Bronchial epithelial cell (primary cell): ENCODE results near the gene DCDC1. TPM values are rescaled to one million over a fixed set of nuclear protein-coding genes. Genes with fewer than 3 reads are reported as not detected.
"Not testable (repeated sequence)": the region's sequence is repeated elsewhere in the genome, so short reads cannot be mapped to it uniquely, and the experiment has no call there.

Experiments used
- DNase-seq: peaks from one replicate; pipeline ENCODE4 v3.0.0-alpha.2; 2010; ENCODE audit warnings: low read depth
- FAIRE-seq: peaks from 2 replicates; lab custom pipeline; 2011; peaks lifted over from hg19 to GRCh38; lab: Jason Lieb, UNC
- H3K27me3 ChIP-seq: 2 replicates; pipeline ENCODE4 v1.5.1; 2011; ENCODE audit warnings: low read length; ENCODE audit not compliant: control insufficient read depth, insufficient read depth
- H3K36me3 ChIP-seq: 2 replicates; pipeline ENCODE4 v1.5.1; 2011; ENCODE audit warnings: low read length; ENCODE audit not compliant: control insufficient read depth, insufficient read depth
- H3K4me3 ChIP-seq: 2 replicates; pipeline ENCODE4 v1.5.1; 2011; ENCODE audit warnings: mild to moderate bottlenecking, low read depth, low read length, control low read depth
- CTCF ChIP-seq: IDR thresholded peaks from 2 replicates; pipeline ENCODE4 v1.5.1; 2011; ENCODE audit warnings: mild to moderate bottlenecking, moderate library complexity, low read length, control low read depth, inconsistent platforms; ENCODE audit not compliant: insufficient read depth, severe bottlenecking
- total RNA-seq: library from RNA; depleted of rRNA; stranded (reverse); fragments of >200 nt; gene quantifications from 2 replicates; pipeline ENCODE4 v1.2.1, GENCODE V29; 2014

Gene DCDC1
- total RNA-seq, 1 donor from 2014 or later, result not detected

- peak; percentile 57 for DNase-seq
- peak; percentile 50 for TF ChIP-seq CTCF
Observed at GRCh38 chr11:30960387-30960992, 409.0 kb downstream of the DCDC1 start.

GRCh38 chr11:30956751-30957150 is 412.8 kb downstream of the DCDC1 start:
- FAIRE-seq, result no peak
- Histone ChIP-seq H3K27me3 (no peaks in the 10 kb centered on the region), H3K4me3 (no peak overlapping the region), H3K36me3 (no peaks in the 10 kb centered on the region)
- DNase-seq, result no peak
- no peak for TF ChIP-seq CTCF

More at GRCh38 chr11:30960387-30960992, 409.0 kb downstream of the DCDC1 start:
- no peak for FAIRE-seq
- Histone ChIP-seq H3K36me3 (no peaks in the 10 kb centered on the region), H3K4me3 (no peak overlapping the region), H3K27me3 (no peaks in the 10 kb centered on the region)

GRCh38 chr11:30949838-30950237 is 419.7 kb downstream of the DCDC1 start:
- Histone ChIP-seq H3K36me3 (no peaks in the 10 kb centered on the region), H3K4me3 (no peak overlapping the region), H3K27me3 (no peaks in the 10 kb centered on the region)
- FAIRE-seq (no peak), DNase-seq (no peak)
- no peak for TF ChIP-seq CTCF

- FAIRE-seq, DNase-seq, H3K4me3 ChIP-seq, H3K27me3 ChIP-seq, H3K36me3 ChIP-seq: not testable (repeated sequence)
Observed at GRCh38 chr11:30947715-30948114, 421.8 kb downstream of the DCDC1 start.

- no peak overlapping the region for H3K4me3 ChIP-seq
- H3K27me3 ChIP-seq, result no peaks in the 10 kb centered on the region
- FAIRE-seq (no peak), DNase-seq (no peak)
- no peaks in the 10 kb centered on the region for H3K36me3 ChIP-seq
- no peak for TF ChIP-seq CTCF
Observed at GRCh38 chr11:30938810-30939209, 430.7 kb downstream of the DCDC1 start.

- Histone ChIP-seq H3K27me3 (no peaks in the 10 kb centered on the region), H3K4me3 (no peak overlapping the region), H3K36me3 (no peaks in the 10 kb centered on the region)
- no peak for DNase-seq
- no peak for TF ChIP-seq CTCF
- no peak for FAIRE-seq
Observed at GRCh38 chr11:30938171-30938570, 431.4 kb downstream of the DCDC1 start.
